GM18517 (cell line): Measurements from ENCODE around the gene SERPINB5.

ENCODE experiments used
- ATAC-seq: cut with Tn5 transposase; IDR thresholded peaks from one replicate; pipeline ENCODE4 v1.9.1; 2021; ENCODE audit warnings: mild to moderate bottlenecking, moderate library complexity; ENCODE audit not compliant: unreplicated experiment

Gene SERPINB5

GRCh38 chr18:63467699-63468098 is 9.1 kb upstream of the SERPINB5 start:
- no peak for ATAC-seq

- ATAC-seq = no peak
Observed at GRCh38 chr18:63468575-63468974, 8.2 kb upstream of the SERPINB5 start.

GRCh38 chr18:63470751-63471150 is 6.0 kb upstream of the SERPINB5 start:
- no peak for ATAC-seq

- ATAC-seq = no peak
Observed at GRCh38 chr18:63472380-63472779, 4.4 kb upstream of the SERPINB5 start.

GRCh38 chr18:63477200-63477599 is 442 bp downstream of the SERPINB5 start:
- ATAC-seq = no peak

GRCh38 chr18:63477968-63478367 is 1.2 kb downstream of the SERPINB5 start:
- no peak for ATAC-seq

GRCh38 chr18:63479826-63480225 is 3.1 kb downstream of the SERPINB5 start:
- ATAC-seq = no peak

- no peak for ATAC-seq
Observed at GRCh38 chr18:63480476-63480875, 3.7 kb downstream of the SERPINB5 start.

- ATAC-seq = no peak
Observed at GRCh38 chr18:63480915-63481314, 4.2 kb downstream of the SERPINB5 start.

GRCh38 chr18:63487676-63488075 is 10.9 kb downstream of the SERPINB5 start:
- ATAC-seq = no peak

- ATAC-seq = no peak
Observed at GRCh38 chr18:63488160-63488559, 11.4 kb downstream of the SERPINB5 start.

- no peak for ATAC-seq
Observed at GRCh38 chr18:63492851-63493250, 16.1 kb downstream of the SERPINB5 start.

- ATAC-seq = no peak
Observed at GRCh38 chr18:63495675-63496074, 18.9 kb downstream of the SERPINB5 start.

- ATAC-seq = no peak
Observed at GRCh38 chr18:63505566-63506335, 29.0 kb downstream of the SERPINB5 start.

GRCh38 chr18:63506336-63506646 is 29.5 kb downstream of the SERPINB5 start:
- no peak for ATAC-seq

GRCh38 chr18:63508596-63508995 is 31.8 kb downstream of the SERPINB5 start:
- ATAC-seq = no peak

GRCh38 chr18:63511285-63511684 is 34.5 kb downstream of the SERPINB5 start:
- no peak for ATAC-seq

- no peak for ATAC-seq
Observed at GRCh38 chr18:63514326-63514725, 37.6 kb downstream of the SERPINB5 start.

- no peak for ATAC-seq
Observed at GRCh38 chr18:63514888-63515678, 38.3 kb downstream of the SERPINB5 start.

- ATAC-seq = no peak
Observed at GRCh38 chr18:63515801-63516200, 39.0 kb downstream of the SERPINB5 start.

GRCh38 chr18:63518178-63519012 is 41.6 kb downstream of the SERPINB5 start:
- peak; percentile 93 for ATAC-seq
